ENCODE results near the gene TCP11L1. TPM values are rescaled to one million over a fixed set of nuclear protein-coding genes. Genes with fewer than 3 reads are reported as not detected.
A peak's percentile ranks its signal among the peaks of the same experiment; 100 is the strongest.

TCP11L1 gene
- total RNA-seq: 10 to 100 TPM; 17.6 to 19.0 TPM

DNA sequence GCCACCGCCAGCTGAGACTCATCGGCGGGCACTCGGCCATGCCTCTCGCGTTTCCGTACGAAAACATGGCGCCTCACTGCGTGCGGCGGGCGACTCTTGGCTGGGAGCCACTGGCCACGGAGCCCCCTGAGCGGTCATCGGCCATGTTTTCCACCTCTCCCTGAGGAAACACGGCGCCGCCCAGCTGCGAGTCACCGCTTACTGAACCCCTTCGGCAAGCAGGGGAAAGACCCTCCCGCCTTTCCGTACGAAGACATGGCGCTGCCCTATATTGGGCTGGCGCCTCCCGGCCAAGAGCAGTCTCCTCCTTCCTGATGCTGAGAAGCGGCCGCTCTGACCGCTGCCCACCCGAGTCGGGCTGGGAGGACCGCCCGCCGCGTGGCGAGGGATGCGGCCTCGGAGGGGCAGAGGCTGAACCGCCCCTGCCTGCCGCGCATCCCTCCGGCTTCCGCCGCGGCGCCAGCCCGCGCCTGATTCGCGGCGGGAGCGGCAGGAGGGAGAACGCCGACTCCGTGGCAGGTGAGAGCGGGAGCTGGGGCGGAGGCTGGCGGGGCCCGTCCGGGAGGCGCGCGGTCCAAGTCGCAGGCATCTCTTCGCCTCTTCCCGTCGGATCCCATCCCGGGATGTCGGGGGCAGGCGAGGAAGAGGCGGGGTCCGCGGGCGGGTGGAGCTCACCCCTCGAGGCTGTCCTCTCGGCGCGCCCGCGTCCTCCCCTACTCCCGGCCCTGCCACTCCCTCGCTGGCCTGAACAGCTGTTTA, at the start of gene TCP11L1:
Gene TCP11L1, plus strand, starts transcription at position 299 of the 759 bp plus-strand sequence. CDS start 4,202 bp downstream, outside the sequence.
- Mint-ChIP-seq H3K4me3 (peak within 1 kb of the TSS; percentile 89), H3K36me3 (ENCODE audit: low read depth) (peaks cover 14% of the 10 kb centered on the region), H3K27ac (peak within 1 kb of the TSS; percentile 89), H3K9me3 (no peaks in the 10 kb centered on the region), H3K27me3 (peaks cover 9% of the 10 kb centered on the region), H3K4me1 (peaks cover 31% of the 10 kb centered on the region)
- ChIA-PET POLR2A (interaction anchor here (0.7 to 3.2 kb wide), 18 partner anchors 12 to 217 kb away, joined by 3 to 24 read pairs (median 4); partner anchors contain the start of genes CSTF3, DEPDC7 and QSER1), CTCF (interaction anchor here (0.6 to 2.6 kb wide), 8 partner anchors 14 to 451 kb away, joined by 3 to 11 read pairs (median 5); partner anchors contain the start of genes CSTF3 and DEPDC7)
- DNase-seq: peak; percentile 83

- Mint-ChIP-seq H3K4me1 (no peaks in the 10 kb centered on the region), H3K27me3 (peaks cover 16% of the 10 kb centered on the region), H3K27ac (no peak overlapping the region), H3K9me3 (peaks cover 6% of the 10 kb centered on the region), H3K4me3 (no peak overlapping the region), H3K36me3 (ENCODE audit: low read depth) (no peaks in the 10 kb centered on the region)
- POLR2A ChIA-PET: no interaction called here
- CTCF ChIA-PET: interaction anchor here (0.6 to 1.3 kb wide), 2 partner anchors 68 to 75 kb away, joined by 4 read pairs; no protein-coding TSS in a partner anchor
- DNase-seq: no peak
Observed at GRCh38 chr11:32990481-32990880, 48.9 kb upstream of the TCP11L1 start.

GRCh38 chr11:32991427-32991826, 47.9 kb upstream of the TCP11L1 start:
- Mint-ChIP-seq H3K9me3 (peaks cover 6% of the 10 kb centered on the region), H3K4me1 (no peaks in the 10 kb centered on the region), H3K36me3 (ENCODE audit: low read depth) (no peaks in the 10 kb centered on the region), H3K27ac (no peak overlapping the region), H3K27me3 (peaks cover 23% of the 10 kb centered on the region), H3K4me3 (no peak overlapping the region)
- CTCF ChIA-PET: interaction anchor here (1.3 kb wide), 1 partner anchor 74 kb away, joined by 4 read pairs; no protein-coding TSS in a partner anchor
- DNase-seq: no peak
- POLR2A ChIA-PET: no interaction called here

DNA sequence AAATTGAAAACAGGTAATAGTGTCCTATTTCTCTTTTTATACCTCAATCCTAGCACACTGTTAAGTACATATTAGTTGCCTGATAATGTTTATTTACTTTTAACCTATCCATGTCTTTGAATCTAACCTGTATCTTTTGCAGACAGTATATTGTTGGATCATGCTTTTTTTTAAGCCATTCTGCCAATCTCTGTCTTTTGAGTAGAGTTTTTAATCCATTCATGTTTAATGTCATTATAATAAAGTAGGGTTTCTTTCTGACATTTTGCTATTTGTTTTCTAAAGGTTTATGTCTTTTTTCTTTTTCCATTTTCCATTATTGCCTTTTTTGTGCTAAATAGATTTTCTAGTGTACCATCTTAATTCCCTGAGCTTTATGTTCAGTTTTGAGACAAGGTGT, 47.5 kb upstream of the TCP11L1 start:
- H3K27me3 Mint-ChIP-seq: peaks cover 27% of the 10 kb centered on the region
- no peaks in the 10 kb centered on the region for H3K4me1 Mint-ChIP-seq
- POLR2A ChIA-PET: no interaction called here
- peaks cover 6% of the 10 kb centered on the region for H3K9me3 Mint-ChIP-seq
- no peak for DNase-seq
- H3K27ac Mint-ChIP-seq: no peak overlapping the region
- H3K4me3 Mint-ChIP-seq: no peak overlapping the region
- CTCF ChIA-PET: no interaction called here
- H3K36me3 Mint-ChIP-seq (ENCODE audit: low read depth): no peaks in the 10 kb centered on the region

GRCh38 chr11:33000181-33000580, 39.2 kb upstream of the TCP11L1 start:
- ChIA-PET CTCF (interaction anchor here (0.6 to 1.6 kb wide), 2 partner anchors 65 to 398 kb away, joined by 3 to 4 read pairs; no protein-coding TSS in a partner anchor), POLR2A (interaction anchor here (0.8 kb wide), 1 partner anchor 39 kb away, joined by 3 read pairs; no protein-coding TSS in a partner anchor)
- Mint-ChIP-seq H3K4me3 (no peak overlapping the region), H3K9me3 (peaks cover 13% of the 10 kb centered on the region), H3K27ac (no peak overlapping the region), H3K27me3 (peaks cover 43% of the 10 kb centered on the region), H3K36me3 (ENCODE audit: low read depth) (peaks cover 7% of the 10 kb centered on the region), H3K4me1 (peaks cover 6% of the 10 kb centered on the region)
- DNase-seq: no peak

DNA sequence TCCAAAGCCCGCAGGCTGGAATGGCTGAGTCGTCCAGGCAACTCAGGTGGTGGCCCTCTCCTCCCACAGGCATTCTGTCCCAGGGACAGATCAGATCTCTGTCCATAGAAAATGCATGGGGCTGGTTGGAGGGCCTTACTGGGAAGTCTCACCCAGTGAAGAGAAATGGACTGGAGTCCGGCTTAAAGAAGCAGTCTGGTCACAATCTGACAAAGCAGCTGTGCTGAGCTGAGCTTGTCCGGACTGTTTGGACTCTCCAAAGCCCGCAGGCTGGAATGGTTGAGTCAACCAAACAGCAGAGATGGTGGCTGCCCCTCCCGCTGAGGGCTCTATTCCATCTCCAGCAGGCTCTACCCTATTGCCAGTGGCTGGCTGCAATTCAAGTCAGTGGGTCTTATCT, 38.1 kb upstream of the TCP11L1 start:
- Mint-ChIP-seq H3K27ac (no peak overlapping the region), H3K4me3 (no peak overlapping the region), H3K36me3 (ENCODE audit: low read depth) (peaks cover 7% of the 10 kb centered on the region), H3K27me3 (peaks cover 42% of the 10 kb centered on the region), H3K9me3 (peaks cover 13% of the 10 kb centered on the region), H3K4me1 (peaks cover 13% of the 10 kb centered on the region)
- ChIA-PET CTCF (interaction anchor here (1.6 kb wide), 1 partner anchor 64 kb away, joined by 3 read pairs; no protein-coding TSS in a partner anchor), POLR2A (no interaction called here)
- no peak for DNase-seq

GRCh38 chr11:33001751-33002542, 37.4 kb upstream of the TCP11L1 start:
- DNase-seq: no peak
- POLR2A ChIA-PET: no interaction called here
- Mint-ChIP-seq H3K4me1 (peaks cover 13% of the 10 kb centered on the region), H3K27ac (no peak overlapping the region), H3K4me3 (no peak overlapping the region), H3K36me3 (ENCODE audit: low read depth) (peaks cover 10% of the 10 kb centered on the region), H3K27me3 (peaks cover 42% of the 10 kb centered on the region), H3K9me3 (peaks cover 13% of the 10 kb centered on the region)
- CTCF ChIA-PET: no interaction called here

GRCh38 chr11:33005175-33005574, 34.2 kb upstream of the TCP11L1 start:
- peaks cover 27% of the 10 kb centered on the region for H3K27me3 Mint-ChIP-seq

DNA sequence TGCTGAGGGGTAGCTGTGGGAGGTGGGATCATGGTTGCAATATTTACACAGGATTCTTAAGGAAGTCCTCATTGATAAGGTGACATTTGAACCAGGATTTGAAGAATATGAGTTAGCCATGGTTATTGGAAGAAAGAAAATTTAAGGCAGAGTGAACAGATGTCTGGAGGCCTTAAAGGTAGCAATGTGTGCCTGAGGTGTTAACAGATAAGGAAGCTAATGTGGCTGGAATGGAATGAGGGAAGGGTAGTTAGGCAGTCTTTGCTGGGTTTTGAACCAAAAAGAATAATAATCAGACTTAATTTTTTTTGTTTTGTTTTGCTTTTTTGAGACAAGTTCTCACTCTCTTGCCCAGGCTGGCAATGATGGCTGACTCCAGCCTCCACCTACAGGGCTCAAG, 33.4 kb upstream of the TCP11L1 start:
- CTCF ChIA-PET: no interaction called here
- peaks cover 3% of the 10 kb centered on the region for H3K36me3 Mint-ChIP-seq (ENCODE audit: low read depth)
- no peak for DNase-seq
- H3K9me3 Mint-ChIP-seq: no peaks in the 10 kb centered on the region
- no peak overlapping the region for H3K4me3 Mint-ChIP-seq
- peaks cover 31% of the 10 kb centered on the region for H3K27me3 Mint-ChIP-seq
- peaks cover 18% of the 10 kb centered on the region for H3K4me1 Mint-ChIP-seq
- POLR2A ChIA-PET: interaction anchor here (0.7 to 1.5 kb wide), 2 partner anchors 22 to 34 kb away, joined by 3 read pairs; no protein-coding TSS in a partner anchor
- no peak overlapping the region for H3K27ac Mint-ChIP-seq

More at GRCh38 chr11:33005175-33005574, 34.2 kb upstream of the TCP11L1 start:
- DNase-seq: no peak
- peaks cover 14% of the 10 kb centered on the region for H3K4me1 Mint-ChIP-seq
- H3K27ac Mint-ChIP-seq: no peak overlapping the region
- POLR2A ChIA-PET: interaction anchor here (1.5 kb wide), 1 partner anchor 35 kb away, joined by 3 read pairs; no protein-coding TSS in a partner anchor
- no peaks in the 10 kb centered on the region for H3K9me3 Mint-ChIP-seq
- H3K36me3 Mint-ChIP-seq (ENCODE audit: low read depth): peaks cover 3% of the 10 kb centered on the region
- H3K4me3 Mint-ChIP-seq: no peak overlapping the region
- CTCF ChIA-PET: no interaction called here

DNA sequence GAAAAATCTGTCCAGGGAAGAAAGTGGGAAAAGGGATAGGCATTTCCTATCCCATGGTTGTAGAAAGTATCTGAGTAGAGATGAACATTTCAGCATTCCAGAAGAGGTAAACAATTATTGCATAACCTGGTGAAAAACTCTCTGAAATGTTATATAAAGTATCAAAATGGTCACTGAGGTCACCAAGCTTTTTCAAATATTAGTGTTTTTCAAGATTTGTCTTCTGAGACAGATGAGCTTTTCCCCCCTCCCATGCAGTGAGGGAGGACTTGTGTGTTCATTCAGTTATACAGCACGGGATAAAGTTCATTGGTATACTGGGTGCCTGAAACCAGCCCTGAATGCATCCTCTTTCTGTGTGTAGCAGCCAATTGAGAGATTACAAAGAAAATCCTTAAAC, 25.6 kb upstream of the TCP11L1 start:
- H3K27me3 Mint-ChIP-seq: peaks cover 55% of the 10 kb centered on the region
- POLR2A ChIA-PET: no interaction called here
- no peaks in the 10 kb centered on the region for H3K36me3 Mint-ChIP-seq (ENCODE audit: low read depth)
- DNase-seq: no peak
- no peak overlapping the region for H3K4me3 Mint-ChIP-seq
- CTCF ChIA-PET: no interaction called here
- H3K9me3 Mint-ChIP-seq: no peaks in the 10 kb centered on the region
- H3K4me1 Mint-ChIP-seq: peaks cover 30% of the 10 kb centered on the region
- no peak overlapping the region for H3K27ac Mint-ChIP-seq

DNA sequence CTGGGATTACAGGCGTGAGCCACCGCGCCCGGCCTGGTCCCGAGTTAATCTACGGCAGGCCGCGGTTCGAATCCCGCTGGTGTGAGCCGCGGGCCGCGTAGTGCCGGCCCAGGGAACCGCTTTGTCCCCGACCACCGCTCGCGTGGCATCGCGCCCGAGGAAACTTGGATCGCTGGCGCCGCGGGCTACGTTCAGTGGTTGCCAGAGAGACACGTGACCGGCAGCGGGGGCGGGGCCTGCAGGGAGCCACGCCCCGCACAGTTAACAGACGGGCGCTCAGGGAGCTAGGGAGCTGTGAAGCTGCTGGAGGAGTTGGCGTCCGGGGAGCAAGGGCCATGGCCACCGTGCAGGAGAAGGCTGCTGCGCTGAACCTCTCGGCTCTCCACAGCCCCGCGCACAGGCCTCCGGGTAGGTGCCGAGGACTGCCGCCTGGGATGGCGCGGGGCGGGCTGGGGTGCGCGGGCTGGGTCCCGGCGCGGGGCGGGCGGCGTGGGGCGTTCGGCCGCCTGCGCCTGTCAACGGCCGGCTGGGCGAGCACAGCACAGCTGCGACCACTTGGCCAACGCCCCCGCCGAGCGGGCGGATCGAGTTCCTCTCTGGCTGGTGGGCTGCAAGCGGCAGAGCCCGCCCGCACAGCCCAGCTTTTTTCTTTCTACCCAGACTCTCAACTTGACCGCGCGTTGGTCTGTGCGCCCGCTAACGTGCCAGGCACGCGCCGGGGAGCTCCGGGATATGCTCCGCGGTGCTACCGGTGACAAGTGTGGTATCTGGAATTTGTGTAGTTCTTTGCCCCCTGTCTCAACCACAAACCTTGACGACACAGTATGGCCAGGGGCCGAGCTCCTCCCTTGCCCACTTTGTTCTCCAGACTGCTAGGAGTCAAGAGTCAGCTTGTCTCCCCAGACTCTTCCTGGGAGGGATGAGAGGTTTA, 23.5 kb upstream of the TCP11L1 start, which contains the start of gene DEPDC7:
Gene DEPDC7, plus strand, starts transcription at position 258 of the 931 bp plus-strand sequence. Its CDS starts 78 bp downstream, at position 336.
- Mint-ChIP-seq H3K27ac (no peak within 1 kb of the TSS), H3K27me3 (peaks cover 61% of the 10 kb centered on the region), H3K9me3 (no peaks in the 10 kb centered on the region), H3K36me3 (ENCODE audit: low read depth) (no peaks in the 10 kb centered on the region), H3K4me1 (peaks cover 25% of the 10 kb centered on the region), H3K4me3 (peak within 1 kb of the TSS; percentile 75)
- DNase-seq: peak; percentile 77
- POLR2A ChIA-PET: interaction anchor here (0.8 to 2.0 kb wide), 4 partner anchors 16 to 30 kb away, joined by 3 to 14 read pairs (median 3); partner anchors contain the start of gene TCP11L1
- CTCF ChIA-PET: interaction anchor here (0.5 to 3.6 kb wide), 4 partner anchors 23 to 315 kb away, joined by 3 to 11 read pairs (median 6); no protein-coding TSS in a partner anchor

DNA sequence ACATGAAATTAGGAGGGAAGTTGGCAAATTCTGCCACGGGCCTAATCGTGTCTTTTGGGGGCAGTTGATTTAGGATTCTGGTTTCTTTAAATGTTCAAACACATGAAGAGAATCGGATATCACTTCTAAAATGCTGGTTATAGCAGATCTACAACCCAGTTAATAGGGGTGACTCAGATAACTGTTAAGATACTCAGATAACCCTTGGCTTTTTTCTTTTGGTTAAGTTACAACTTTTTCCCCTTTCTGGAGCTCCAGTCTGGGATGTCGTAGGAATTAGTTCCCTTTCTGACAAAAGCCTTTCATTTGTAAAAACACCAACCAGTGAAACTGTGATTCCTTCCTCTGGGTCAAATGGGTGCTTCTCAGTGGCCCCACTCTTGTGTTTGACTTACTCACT, 22.7 kb upstream of the TCP11L1 start:
- no peak for DNase-seq
- Mint-ChIP-seq H3K27me3 (peaks cover 66% of the 10 kb centered on the region), H3K4me3 (no peak overlapping the region), H3K27ac (no peak overlapping the region), H3K36me3 (ENCODE audit: low read depth) (no peaks in the 10 kb centered on the region), H3K4me1 (peaks cover 19% of the 10 kb centered on the region), H3K9me3 (no peaks in the 10 kb centered on the region)
- ChIA-PET POLR2A (interaction anchor here (0.8 to 2.0 kb wide), 3 partner anchors 15 to 145 kb away, joined by 3 to 14 read pairs (median 3); partner anchors contain the start of genes CSTF3 and TCP11L1), CTCF (interaction anchor here (3.6 kb wide), 1 partner anchor 49 kb away, joined by 11 read pairs; no protein-coding TSS in a partner anchor)
